OCI-LY7 (cell line): Measurements from ENCODE around the gene LIMK1.

ENCODE experiments used
- EZH2phosphoT487 ChIP-seq: fragments of 200-600 bp; sonication (generic); IDR thresholded peaks from 2 replicates; pipeline ENCODE4 v1.6.1; 2018; ENCODE audit warnings: low read depth, borderline replicate concordance, mild to moderate bottlenecking, mixed run types, antibody characterized with exemption, low read length, moderate library complexity, mixed read lengths
- TF ChIP-seq, protein P1 (sequence below): fragments of 200-600 bp; sonication (generic); conservative IDR thresholded peaks from 2 replicates; pipeline ENCODE4 v1.5.1; 2014; ENCODE audit warnings: mild to moderate bottlenecking, antibody characterized with exemption, low read length, moderate library complexity, mixed read lengths

DNA sequence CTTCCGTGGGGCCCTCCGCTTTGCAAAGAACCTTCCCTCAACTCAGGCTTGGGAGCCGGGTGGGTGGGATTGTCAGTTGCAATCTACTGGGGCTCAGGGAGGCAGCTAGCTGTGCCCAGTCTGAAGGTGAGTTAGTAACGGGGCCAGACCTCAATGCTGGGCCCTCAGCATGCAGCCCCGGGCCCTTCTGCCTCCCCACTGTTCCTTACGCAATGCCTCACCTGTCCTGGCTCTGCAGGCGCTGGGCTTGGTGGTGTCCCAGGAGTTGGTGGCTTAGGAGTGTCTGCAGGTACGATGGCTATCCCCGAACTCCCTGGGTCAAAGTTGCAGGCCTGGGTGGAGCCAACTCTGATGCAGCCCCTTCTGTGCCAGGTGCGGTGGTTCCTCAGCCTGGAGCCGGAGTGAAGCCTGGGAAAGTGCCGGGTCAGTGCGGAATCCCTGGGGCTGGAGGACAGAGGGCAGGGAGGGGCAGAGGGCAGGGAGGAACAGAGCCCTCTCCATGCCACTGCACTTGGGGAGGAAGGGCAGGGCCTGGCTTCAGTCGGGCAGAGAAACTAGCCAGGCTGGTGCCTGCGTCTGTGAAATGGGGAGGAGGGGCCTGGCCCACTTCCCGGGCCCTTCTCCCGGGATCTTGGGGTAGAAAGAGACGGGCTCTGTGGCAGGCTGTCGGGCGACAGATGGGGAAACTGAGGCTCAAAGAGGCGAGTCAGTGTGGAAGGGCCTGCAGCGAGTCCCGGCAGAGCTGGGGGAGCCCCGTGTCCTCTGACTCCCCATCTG is 40.7 kb upstream of the LIMK1 start:
- TF ChIP-seq, protein P1, sequence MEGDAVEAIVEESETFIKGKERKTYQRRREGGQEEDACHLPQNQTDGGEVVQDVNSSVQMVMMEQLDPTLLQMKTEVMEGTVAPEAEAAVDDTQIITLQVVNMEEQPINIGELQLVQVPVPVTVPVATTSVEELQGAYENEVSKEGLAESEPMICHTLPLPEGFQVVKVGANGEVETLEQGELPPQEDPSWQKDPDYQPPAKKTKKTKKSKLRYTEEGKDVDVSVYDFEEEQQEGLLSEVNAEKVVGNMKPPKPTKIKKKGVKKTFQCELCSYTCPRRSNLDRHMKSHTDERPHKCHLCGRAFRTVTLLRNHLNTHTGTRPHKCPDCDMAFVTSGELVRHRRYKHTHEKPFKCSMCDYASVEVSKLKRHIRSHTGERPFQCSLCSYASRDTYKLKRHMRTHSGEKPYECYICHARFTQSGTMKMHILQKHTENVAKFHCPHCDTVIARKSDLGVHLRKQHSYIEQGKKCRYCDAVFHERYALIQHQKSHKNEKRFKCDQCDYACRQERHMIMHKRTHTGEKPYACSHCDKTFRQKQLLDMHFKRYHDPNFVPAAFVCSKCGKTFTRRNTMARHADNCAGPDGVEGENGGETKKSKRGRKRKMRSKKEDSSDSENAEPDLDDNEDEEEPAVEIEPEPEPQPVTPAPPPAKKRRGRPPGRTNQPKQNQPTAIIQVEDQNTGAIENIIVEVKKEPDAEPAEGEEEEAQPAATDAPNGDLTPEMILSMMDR, result no peak
- TF ChIP-seq EZH2phosphoT487, result no peak
